Measurements from ENCODE around the gene NIPSNAP2. TPM values are rescaled to one million over a fixed set of nuclear protein-coding genes. Genes with fewer than 3 reads are reported as not detected.
A peak's percentile ranks its signal among the peaks of the same experiment; 100 is the strongest.
"Not testable (repeated sequence)": the region's sequence is repeated elsewhere in the genome, so short reads cannot be mapped to it uniquely, and the experiment has no call there.

Gene NIPSNAP2
- 10 to 100 TPM; 51.2 to 56.6 TPM for total RNA-seq

DNA sequence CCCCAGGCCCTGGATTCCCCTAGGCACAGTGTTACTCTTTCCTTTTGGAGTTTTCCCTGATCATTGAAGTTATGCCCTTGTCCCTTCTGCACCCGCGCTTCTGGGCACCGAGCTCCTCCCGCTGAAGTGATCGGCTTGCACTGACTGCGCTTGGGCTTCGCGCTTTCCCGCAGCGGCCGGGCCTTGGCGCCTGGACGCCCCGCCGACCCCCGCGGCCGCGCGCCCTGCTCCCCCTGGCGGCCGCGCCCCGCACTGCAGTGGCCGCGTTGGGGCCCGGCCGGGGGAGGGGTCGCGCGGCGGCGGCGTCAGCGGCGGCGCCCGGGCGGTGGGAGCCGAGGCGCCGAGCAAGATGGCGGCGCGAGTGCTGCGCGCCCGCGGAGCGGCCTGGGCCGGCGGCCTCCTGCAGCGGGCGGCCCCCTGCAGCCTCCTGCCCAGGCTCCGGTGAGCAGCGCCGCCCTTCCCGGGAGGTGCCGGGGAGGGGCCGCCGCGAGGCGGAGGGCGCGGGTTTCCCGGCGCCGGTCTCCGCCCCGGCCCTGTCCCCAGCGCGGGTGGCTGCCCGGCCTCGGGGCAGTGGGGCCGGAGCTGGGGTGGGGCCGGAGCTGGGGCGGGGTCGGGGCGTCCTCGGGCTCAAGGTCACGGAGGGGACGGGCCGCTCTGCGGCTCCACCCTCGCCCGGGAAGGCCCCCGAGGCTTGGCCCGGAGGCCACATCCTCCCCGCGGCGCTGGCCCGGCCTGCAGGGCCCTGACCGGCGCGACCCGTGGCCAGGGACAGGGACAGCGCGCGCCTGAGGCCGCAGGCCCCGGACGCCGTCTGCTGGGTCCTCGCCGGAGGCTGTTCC is at the start of gene NIPSNAP2:
TSS of gene NIPSNAP2 (plus strand) at position 325 of the 839 bp plus-strand sequence. CDS start at position 350, 25 bp downstream.
- H3K27ac Mint-ChIP-seq, result peak within 1 kb of the TSS; percentile 55 to 91
- H3K9me3 Mint-ChIP-seq, result no peaks in the 10 kb centered on the region
- ATAC-seq (peak; percentile 84 to 90), DNase-seq (ENCODE audit: low spot score in 2 of 2) (peak; percentile 78 to 83)
- no peaks in the 10 kb centered on the region for H3K36me3 Mint-ChIP-seq

DNA sequence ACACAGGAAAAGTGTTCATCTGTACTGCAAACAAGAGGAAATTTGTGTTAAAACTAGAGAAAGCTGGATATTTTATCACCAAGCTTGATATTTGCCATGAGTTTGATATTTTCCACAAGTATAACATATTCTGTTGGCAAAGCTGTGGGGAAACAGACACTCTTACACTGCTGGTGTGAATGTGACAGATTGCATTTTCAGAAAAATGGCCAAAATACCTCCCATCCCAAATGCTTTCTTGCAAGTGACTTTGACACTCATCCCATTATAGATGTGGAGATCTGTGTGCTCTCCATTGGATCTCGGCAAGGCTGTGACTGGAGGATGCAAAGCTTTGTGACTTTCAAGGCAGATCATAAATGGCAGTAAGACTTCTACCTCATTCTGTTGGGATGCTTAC is 46.6 kb upstream of the NIPSNAP2 start:
- DNase-seq (ENCODE audit: low spot score in 2 of 2) (no peak), ATAC-seq (no peak)
- H3K36me3 Mint-ChIP-seq, result peaks cover 0 to 15% of the 10 kb centered on the region in 2 donors
- no peaks in the 10 kb centered on the region for H3K9me3 Mint-ChIP-seq
- H3K27ac Mint-ChIP-seq, result no peak overlapping the region

DNA sequence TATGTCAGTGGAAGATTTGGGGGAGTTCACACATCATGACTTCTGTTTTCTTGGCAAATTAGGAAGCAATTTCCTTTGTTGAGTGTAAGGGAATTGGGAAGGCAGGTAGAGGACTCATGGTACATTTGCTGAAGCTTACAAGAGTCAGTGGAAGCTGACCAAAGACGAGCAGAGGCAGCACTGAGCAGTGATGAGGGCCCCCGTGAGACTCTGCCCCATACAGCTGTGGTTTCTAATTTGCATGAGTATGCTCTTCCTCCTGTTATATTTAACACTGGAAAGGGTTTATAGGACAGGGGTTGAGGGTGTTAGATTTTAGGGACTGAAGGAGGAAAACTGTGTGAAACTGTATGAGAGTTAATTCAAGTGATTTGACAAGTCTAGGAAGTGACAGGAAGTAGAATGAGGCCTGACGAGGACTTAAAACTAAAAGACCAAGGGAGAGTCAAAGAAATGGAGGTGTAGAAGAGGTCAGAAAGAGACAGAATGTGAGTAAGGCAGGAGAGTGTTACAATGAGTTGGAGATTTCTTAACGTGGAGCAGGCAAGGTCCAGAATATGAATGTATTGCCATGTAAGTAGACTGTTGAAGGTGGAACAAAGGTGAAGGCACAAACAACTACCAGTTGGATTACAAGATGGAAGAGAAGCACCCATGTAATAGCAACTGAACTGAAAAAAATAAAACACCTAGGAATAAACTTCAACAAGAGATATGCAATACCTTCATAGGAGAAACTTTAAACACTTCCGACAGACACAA is 36.2 kb upstream of the NIPSNAP2 start:
- peaks cover 7 to 10% of the 10 kb centered on the region in 2 donors for H3K9me3 Mint-ChIP-seq
- no peak overlapping the region for H3K27ac Mint-ChIP-seq
- DNase-seq (ENCODE audit: low spot score in 2 of 2), result no peak
- no peak for ATAC-seq
- peaks cover 5 to 30% of the 10 kb centered on the region in 2 donors for H3K36me3 Mint-ChIP-seq

DNA sequence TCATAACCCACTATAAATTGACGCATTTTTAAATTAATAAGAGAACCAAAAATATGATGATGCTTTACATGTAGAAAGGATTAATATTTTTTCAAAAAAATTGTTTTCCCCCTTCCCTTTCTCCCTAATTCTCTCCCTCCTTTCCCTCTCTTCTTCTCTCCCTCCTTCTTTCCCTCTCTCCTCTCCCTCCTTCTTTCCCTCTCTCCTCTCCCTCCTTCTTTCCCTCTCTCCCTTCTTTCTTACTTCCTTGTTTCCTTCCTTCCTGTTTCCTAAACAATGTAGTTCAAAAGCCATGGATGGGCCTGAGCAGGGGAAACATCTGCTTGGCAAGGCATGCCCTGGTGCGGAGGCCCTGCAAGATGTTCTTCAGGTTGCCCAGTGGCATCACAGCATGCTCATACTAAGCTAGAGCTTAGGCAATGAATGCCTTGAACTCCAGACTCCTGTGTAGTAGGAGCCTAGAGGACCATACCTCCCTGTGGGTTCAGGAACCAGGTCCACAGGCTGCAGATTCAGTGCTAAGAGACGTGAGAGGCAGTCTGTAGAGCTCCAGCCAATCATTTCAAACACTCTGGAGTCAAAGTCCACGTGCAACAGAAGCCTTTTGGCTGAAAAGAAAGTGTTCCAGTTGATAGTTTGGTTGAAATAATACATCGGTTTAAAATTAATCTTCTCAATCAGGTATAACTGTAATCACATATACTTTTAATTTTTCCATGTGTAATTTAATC is 32.8 kb upstream of the NIPSNAP2 start:
- Mint-ChIP-seq H3K9me3 (peaks cover 12 to 14% of the 10 kb centered on the region in 2 donors), H3K36me3 (peaks cover 10 to 30% of the 10 kb centered on the region in 2 donors), H3K27ac (no peak overlapping the region)
- DNase-seq (ENCODE audit: low spot score in 2 of 2), result no peak
- ATAC-seq, result no peak

DNA sequence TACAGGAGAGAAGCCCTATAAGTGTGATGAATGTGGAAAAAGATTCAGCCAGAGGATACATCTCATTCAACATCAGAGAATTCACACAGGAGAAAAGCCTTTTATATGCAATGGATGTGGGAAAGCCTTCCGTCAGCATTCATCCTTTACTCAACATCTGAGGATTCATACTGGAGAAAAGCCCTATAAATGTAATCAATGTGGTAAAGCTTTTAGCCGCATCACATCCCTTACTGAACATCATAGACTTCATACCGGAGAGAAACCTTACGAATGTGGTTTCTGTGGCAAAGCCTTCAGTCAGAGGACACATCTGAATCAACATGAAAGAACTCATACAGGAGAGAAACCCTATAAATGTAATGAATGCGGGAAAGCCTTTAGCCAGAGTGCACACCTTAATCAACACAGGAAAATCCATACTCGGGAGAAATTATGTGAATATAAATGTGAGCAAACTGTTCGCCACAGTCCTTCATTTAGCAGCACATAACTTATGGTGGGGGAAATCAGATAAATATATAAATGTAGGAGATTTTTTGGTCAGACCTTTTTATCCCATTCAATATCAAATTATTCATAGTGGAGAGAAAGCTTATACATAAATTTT is 24.8 kb upstream of the NIPSNAP2 start:
- Mint-ChIP-seq H3K27ac (no peak overlapping the region), H3K9me3 (peaks cover 39 to 40% of the 10 kb centered on the region in 2 donors), H3K36me3 (peaks cover 45 to 65% of the 10 kb centered on the region in 2 donors)
- DNase-seq (ENCODE audit: low spot score in 2 of 2) (no peak), ATAC-seq (peak in 1 of 2 donors; percentile 16)

DNA sequence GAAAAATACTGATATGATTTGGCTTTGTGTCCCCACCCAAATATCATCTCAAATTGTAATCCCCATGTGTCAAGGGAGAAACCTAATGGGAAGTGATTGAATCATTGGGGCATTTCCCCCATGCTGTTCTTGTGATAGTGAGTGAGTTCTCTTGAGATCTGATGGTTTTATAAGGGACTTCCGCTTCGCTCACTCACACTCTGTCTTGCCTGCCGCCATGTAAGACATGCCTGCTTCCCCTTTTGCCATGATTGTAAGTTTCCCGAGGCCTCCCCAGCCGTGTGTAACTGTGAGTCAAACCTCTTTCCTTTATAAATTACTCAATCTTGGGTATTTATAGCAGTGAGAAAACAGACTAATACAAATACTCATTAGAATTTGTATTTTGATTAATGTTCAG is 17.8 kb upstream of the NIPSNAP2 start:
- Mint-ChIP-seq H3K36me3 (peaks cover 13 to 29% of the 10 kb centered on the region in 2 donors), H3K27ac (no peak overlapping the region)
- no peak for ATAC-seq

DNA sequence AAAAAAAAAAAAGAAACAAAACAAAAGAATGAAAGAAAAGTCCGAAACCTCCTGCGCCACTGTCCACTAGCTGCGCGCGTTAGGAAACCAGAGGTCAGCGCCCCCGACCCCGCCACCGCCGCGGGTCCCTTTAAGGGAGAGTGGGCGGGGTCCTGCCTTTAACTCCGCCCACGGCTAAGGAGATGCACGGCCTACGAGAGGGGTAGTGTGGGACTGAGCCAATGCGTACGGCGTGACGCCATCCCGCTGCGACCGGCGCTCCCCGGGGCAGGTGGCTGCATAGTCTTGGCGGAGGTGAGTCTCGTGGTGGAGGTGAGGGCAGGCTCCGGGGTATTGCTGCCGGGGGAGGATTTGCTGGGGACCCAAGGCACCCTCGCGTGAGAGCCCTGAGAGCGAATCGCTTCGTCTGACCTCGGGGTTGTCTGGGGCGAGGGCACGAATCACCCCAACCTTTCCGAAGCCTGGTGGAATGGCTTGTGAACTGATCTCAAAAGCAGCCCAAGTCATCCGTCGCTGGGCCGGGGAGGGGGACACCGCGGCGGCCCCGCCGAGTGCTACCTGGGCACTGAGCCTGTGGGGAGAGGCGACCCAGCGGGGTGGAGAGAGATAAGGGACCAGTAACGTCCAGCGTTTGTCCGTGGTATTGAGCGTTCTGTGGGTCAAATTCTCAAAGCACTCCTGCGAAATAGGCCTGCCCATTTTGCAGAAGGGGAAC is 12.6 kb upstream of the NIPSNAP2 start, which contains the start of gene MRPS17:
TSS of gene MRPS17 (plus strand) at position 241 of the 715 bp plus-strand sequence. CDS start 1,319 bp downstream, outside the sequence.
- Mint-ChIP-seq H3K9me3 (peaks cover 0 to 5% of the 10 kb centered on the region in 2 donors), H3K27ac (peak within 1 kb of the TSS; percentile 97 to 99), H3K36me3 (peaks cover 11 to 19% of the 10 kb centered on the region in 2 donors)
- ATAC-seq, result peak; percentile 100
- DNase-seq (ENCODE audit: low spot score in 2 of 2), result peak; percentile 89 to 91

More for the DNA sequence above, 17.8 kb upstream of the NIPSNAP2 start:
- H3K9me3 Mint-ChIP-seq, result peaks cover 12 to 24% of the 10 kb centered on the region in 2 donors
- no peak for DNase-seq (ENCODE audit: low spot score in 2 of 2)

DNA sequence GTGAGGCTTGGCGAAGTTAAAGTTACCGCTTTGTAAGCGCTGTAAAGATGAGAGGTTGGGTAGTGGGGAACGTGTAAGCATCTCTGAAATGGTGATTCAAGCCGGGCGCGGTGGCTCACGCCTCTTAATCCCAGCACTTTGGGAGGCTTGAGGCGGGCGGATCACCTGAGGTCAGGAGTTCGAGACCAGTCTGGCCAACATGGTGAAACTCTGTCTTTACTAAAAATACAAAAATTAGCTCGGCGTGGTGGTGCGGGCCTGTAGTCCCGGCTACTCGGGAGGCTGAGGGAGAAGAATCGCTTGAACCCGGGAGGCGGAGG is 12.1 kb upstream of the NIPSNAP2 start:
- not testable (repeated sequence) for H3K9me3 Mint-ChIP-seq; DNase-seq (ENCODE audit: low spot score in 2 of 2)
- Mint-ChIP-seq H3K27ac (peak overlapping the region; percentile 97 to 99), H3K36me3 (peaks cover 11 to 21% of the 10 kb centered on the region in 2 donors)
- ATAC-seq, result peak in 1 of 2 donors; percentile 10

DNA sequence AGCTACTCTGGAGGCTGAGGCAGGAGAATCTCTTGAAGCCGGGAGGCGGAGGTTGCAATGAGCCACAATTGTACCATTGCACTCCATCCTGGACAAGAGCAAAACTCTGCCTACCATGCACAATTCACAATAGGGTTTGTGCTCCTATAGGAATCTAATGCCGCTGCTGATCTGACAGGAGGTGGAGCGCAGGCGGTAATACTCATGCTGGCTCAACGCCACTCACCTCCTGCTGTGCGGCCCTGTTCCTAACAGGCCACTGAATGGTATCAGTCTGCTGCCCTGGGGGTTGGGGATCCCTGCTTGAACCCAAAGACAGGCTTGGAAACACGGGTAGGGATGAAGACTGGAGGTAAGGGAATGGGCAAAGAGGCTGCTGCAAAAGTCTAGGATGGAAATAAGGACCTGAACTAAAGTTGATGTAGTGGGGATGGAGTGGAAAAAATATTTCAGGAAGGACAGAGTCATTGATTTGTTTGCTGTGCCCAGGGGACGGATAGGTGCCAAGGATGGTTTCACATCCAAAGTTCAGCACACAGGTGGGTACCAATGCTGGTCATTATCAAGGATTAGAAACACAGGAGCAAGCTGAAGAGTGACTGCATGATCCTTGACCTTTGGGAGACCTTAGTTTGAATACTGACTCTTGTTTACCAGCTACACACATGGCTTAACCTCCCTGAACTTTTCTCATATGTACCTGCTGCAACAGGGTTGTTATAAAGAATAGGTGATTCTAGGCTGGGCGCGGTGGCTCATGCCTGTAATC is 10.5 kb upstream of the NIPSNAP2 start:
- no peak for DNase-seq (ENCODE audit: low spot score in 2 of 2)
- ATAC-seq, result no peak
- Mint-ChIP-seq H3K9me3 (peaks cover 0 to 4% of the 10 kb centered on the region in 2 donors), H3K27ac (peak overlapping the region in 1 of 2 donors; percentile 1), H3K36me3 (peaks cover 11 to 33% of the 10 kb centered on the region in 2 donors)

DNA sequence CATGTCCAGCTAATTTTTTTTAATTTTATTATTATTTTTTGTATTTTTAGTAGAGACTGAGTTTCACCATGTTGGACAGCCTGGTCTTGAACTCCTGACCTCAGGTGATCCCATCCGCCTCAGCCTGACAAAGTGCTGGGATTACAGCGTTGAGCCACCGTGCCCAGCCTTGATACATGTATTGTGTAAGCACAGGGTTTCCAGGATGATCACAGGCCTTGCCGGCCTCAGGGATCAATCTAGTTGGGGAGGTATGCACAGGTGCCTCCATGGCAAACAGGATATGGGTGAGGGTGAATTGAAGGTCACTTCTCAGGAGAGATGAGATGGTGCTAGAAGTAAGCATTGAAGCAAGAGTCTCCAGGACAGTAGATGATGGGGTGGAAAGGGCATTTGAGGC is 7.2 kb upstream of the NIPSNAP2 start:
- ATAC-seq (no peak), DNase-seq (ENCODE audit: low spot score in 2 of 2) (no peak)
- H3K36me3 Mint-ChIP-seq, result peaks cover 3 to 25% of the 10 kb centered on the region in 2 donors
- H3K9me3 Mint-ChIP-seq, result no peaks in the 10 kb centered on the region
- no peak overlapping the region for H3K27ac Mint-ChIP-seq

DNA sequence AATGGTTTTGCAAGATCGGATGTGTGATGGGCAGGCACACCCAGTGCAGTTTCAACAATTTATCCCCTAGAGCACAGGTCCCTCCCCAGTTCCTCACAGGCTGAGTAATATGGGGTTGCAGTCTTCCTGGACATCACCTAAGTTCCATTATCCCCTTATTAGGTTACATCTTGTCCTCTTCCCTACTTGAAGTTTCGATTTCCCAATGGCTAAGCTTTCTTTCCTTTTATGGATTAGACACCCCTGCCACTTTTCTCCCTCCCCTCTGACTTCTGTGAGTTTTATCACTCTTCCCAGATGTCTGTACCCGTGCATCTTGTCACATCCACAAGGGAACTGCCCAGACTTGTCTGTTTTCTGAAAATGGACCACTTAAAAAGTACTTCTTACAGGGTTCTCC is 2.4 kb upstream of the NIPSNAP2 start:
- Mint-ChIP-seq H3K9me3 (no peaks in the 10 kb centered on the region), H3K27ac (no peak overlapping the region), H3K36me3 (peaks cover 0 to 14% of the 10 kb centered on the region in 2 donors)
- ATAC-seq (no peak), DNase-seq (ENCODE audit: low spot score in 2 of 2) (no peak)

DNA sequence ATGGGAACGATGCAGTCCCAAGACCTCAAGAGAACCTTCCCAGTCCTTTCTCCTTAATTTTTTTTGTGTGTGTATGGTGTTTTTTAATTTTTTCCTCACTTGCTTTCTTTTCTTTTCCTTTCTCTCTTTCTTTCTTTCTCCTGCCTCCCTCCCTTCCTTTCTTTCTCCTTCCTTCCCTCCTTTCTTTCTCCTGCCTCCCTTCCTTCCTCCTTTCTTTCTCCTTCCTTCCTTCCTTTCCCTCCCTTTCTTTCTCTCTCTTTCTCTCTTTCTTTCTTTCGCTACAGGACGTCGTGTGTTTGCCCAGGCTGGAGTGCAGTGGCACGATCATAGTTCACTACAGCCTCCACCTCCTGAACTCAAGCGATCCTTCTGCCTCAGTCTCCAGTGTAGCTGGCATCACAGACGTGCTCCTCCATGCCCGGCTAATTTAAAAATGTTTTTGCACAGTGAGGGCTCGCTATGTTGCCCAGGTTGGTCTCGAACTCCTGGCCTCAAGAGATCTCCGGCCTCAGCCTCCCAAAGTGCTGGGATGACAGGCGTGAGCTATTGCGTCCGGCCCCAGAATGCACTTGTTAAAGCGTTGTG is 709 bp upstream of the NIPSNAP2 start:
- peak overlapping the region in 1 of 2 donors; percentile 88 for H3K27ac Mint-ChIP-seq
- no peaks in the 10 kb centered on the region for H3K9me3 Mint-ChIP-seq
- peaks cover 0 to 2% of the 10 kb centered on the region in 2 donors for H3K36me3 Mint-ChIP-seq
- ATAC-seq (no peak), DNase-seq (ENCODE audit: low spot score in 2 of 2) (no peak)

DNA sequence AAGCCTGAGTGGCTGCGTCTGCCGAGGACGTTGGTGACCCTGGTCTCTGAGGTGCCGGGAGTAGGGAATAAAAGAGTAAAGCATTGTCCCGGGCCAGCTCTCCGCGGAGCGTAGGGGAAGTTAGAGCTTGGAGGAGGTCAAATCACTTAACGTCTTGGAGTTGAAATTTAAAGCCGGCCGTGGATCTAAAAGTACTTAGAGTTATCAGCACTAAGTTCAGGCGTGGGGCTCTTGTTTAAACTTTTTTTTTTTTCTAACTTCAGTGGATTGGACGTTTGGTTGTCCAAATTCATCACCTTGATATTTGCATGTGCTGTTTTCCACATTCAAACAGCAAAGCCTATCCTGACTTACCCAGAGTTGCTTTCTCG is 700 bp downstream of the NIPSNAP2 start:
- peak overlapping the region; percentile 55 to 91 for H3K27ac Mint-ChIP-seq
- no peak for DNase-seq (ENCODE audit: low spot score in 2 of 2)
- H3K9me3 Mint-ChIP-seq, result no peaks in the 10 kb centered on the region
- peaks cover 0 to 2% of the 10 kb centered on the region in 2 donors for H3K36me3 Mint-ChIP-seq
- no peak for ATAC-seq

DNA sequence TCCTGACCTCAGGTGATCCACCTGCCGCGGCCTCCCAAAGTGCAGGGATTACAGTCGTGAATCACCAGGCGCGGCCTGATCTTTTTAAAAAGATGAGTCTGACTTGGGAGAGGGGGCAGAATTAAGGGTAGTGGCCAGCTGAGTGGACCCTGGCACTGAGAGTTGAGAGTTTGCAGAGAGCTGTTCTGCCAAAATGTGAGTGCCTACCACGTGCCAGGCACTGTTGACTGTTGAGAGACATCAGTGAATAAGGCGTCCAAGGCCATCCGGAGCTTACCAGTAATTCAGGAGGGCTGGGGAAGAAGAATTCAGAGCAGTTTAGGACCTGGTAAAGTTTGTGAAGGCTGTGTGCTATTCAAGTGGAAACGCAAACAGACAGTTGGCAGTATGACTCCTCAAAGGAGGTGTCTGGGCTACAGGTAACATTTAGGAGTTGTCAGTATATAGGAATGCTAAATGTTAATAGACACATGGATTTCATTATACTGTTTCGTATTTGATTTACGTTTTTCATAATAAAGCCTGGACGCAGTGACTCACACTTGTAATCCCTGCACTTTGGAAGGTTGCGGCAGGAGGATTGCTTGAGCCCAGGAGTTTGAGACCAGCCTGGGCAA is 1.5 kb downstream of the NIPSNAP2 start:
- peaks cover 0 to 10% of the 10 kb centered on the region in 2 donors for H3K36me3 Mint-ChIP-seq
- H3K27ac Mint-ChIP-seq, result peak overlapping the region in 1 of 2 donors; percentile 29
- ATAC-seq (no peak), DNase-seq (ENCODE audit: low spot score in 2 of 2) (no peak)
- H3K9me3 Mint-ChIP-seq, result no peaks in the 10 kb centered on the region
